IMR-90 (cell line): Measurements from ENCODE around the gene PPFIBP2. TPM values are rescaled to one million over a fixed set of nuclear protein-coding genes. Genes with fewer than 3 reads are reported as not detected.

ENCODE experiments used
- ATAC-seq: fragments of 200-7000 bp; cut with Tn5 transposase; 2 replicates; pipeline ENCODE4 v1.9.1; 2020; ENCODE audit warnings: low read depth, mild to moderate bottlenecking, moderate library complexity
- BruUV-seq: library from RNA; stranded (reverse); fragments of 400-500 nt; replicated peaks from 2 replicates; lab custom pipeline; 2021; lab: Mats Ljungman, UMichigan
- CTCF ChIA-PET: fragments of 300-600 bp; formaldehyde crosslinking; extraction: SDS; loops from one replicate; lab custom pipeline; 2021; ENCODE audit warnings: antibody characterized with exemption; lab: Yijun Ruan, JAX
- POLR2A ChIA-PET: fragments of 300-600 bp; sonication (Branson Sonifier 250); formaldehyde crosslinking; loops from one replicate; lab custom pipeline; 2022; ENCODE audit warnings: antibody characterized with exemption; ENCODE audit not compliant: unreplicated experiment; lab: Charles Lee
- DNase-seq: peaks from one replicate; pipeline ENCODE4 v3.0.0; 2013
- H2AFZ ChIP-seq: replicated peaks from 2 replicates; pipeline ENCODE3; 2013; ENCODE audit warnings: low read length, mild to moderate bottlenecking; ENCODE audit not compliant: poor library complexity
- H2AK5ac ChIP-seq: 2 replicates; pipeline ENCODE4 v1.6.1; 2013; ENCODE audit warnings: low read depth, low read length, inconsistent platforms
- H2AK9ac ChIP-seq: replicated peaks from 2 replicates; pipeline ENCODE3; 2013; ENCODE audit warnings: mild to moderate bottlenecking, low read depth, low read length, moderate library complexity; ENCODE audit not compliant: poor library complexity
- H2BK120ac ChIP-seq: 2 replicates; pipeline ENCODE4 v1.6.1; 2013; ENCODE audit warnings: low read depth, low read length, inconsistent platforms
- H2BK15ac ChIP-seq: 3 replicates; pipeline ENCODE4 v1.6.1; 2013; ENCODE audit warnings: low read depth, low read length, inconsistent platforms
- H2BK20ac ChIP-seq: 2 replicates; pipeline ENCODE4 v1.6.1; 2013; ENCODE audit warnings: low read depth, mild to moderate bottlenecking, inconsistent platforms, low read length, moderate library complexity
- H2BK5ac ChIP-seq: 2 replicates; pipeline ENCODE4 v1.6.1; 2013; ENCODE audit warnings: mild to moderate bottlenecking, low read depth, low read length, inconsistent platforms; ENCODE audit not compliant: poor library complexity, severe bottlenecking
- H3K14ac ChIP-seq: replicated peaks from 2 replicates; pipeline ENCODE4 v1.6.1; 2013; ENCODE audit warnings: low read depth, low read length, inconsistent platforms
- H3K18ac ChIP-seq: 2 replicates; pipeline ENCODE4 v1.6.1; 2013; ENCODE audit warnings: low read depth, low read length, control low read depth
- H3K23ac ChIP-seq: 2 replicates; pipeline ENCODE4 v1.6.1; 2013; ENCODE audit warnings: low read depth, low read length, inconsistent platforms
- H3K27ac ChIP-seq: 2 replicates; pipeline ENCODE4 v1.5.1; 2013; ENCODE audit warnings: mild to moderate bottlenecking, control low read depth, low read length; ENCODE audit not compliant: insufficient read depth
- H3K27me3 ChIP-seq: 2 replicates; pipeline ENCODE4 v1.6.1; 2013; ENCODE audit warnings: low read length; ENCODE audit not compliant: control insufficient read depth, insufficient read depth
- H3K36me3 ChIP-seq: 2 replicates; pipeline ENCODE4 v1.6.1; 2013; ENCODE audit warnings: low read length, mixed read lengths; ENCODE audit not compliant: control insufficient read depth, insufficient read depth
- H3K4ac ChIP-seq: 2 replicates; pipeline ENCODE4 v1.6.1; 2013; ENCODE audit warnings: low read depth, low read length, inconsistent platforms
- H3K4me1 ChIP-seq: 2 replicates; pipeline ENCODE4 v1.6.1; 2013; ENCODE audit warnings: low read length, mixed read lengths; ENCODE audit not compliant: control insufficient read depth, insufficient read depth
- H3K4me2 ChIP-seq: 2 replicates; pipeline ENCODE4 v1.6.1; 2013; ENCODE audit warnings: low read depth, mild to moderate bottlenecking, control low read depth, low read length, moderate library complexity
- H3K4me3 ChIP-seq: 2 replicates; pipeline ENCODE4 v1.5.1; 2013; ENCODE audit warnings: low read depth, mild to moderate bottlenecking, control low read depth, low read length, moderate library complexity; ENCODE audit not compliant: insufficient read depth
- H3K56ac ChIP-seq: 2 replicates; pipeline ENCODE4 v1.6.1; 2013; ENCODE audit warnings: low read length, inconsistent platforms; ENCODE audit not compliant: insufficient read depth; ENCODE audit errors: extremely low read depth
- H3K79me1 ChIP-seq, 2 experiments: 2 replicates each; pipeline ENCODE4 v1.6.1; 2013; ENCODE audit warnings: low read length in 2 of 2, inconsistent platforms in 1 of 2, low read depth in 1 of 2
- H3K9ac ChIP-seq: 2 replicates; pipeline ENCODE4 v1.6.1; 2013; ENCODE audit warnings: low read depth, low read length, control low read depth
- H3K9me1 ChIP-seq: 2 replicates; pipeline ENCODE4 v1.6.1; 2013; ENCODE audit warnings: low read length, inconsistent platforms; ENCODE audit not compliant: insufficient read depth
- H3K9me3 ChIP-seq: 2 replicates; pipeline ENCODE4 v1.6.1; 2013; ENCODE audit warnings: low read length; ENCODE audit not compliant: control insufficient read depth, insufficient read depth
- H4K20me1 ChIP-seq: 2 replicates; pipeline ENCODE4 v1.6.1; 2013; ENCODE audit warnings: low read length, inconsistent platforms; ENCODE audit not compliant: insufficient read depth
- H4K5ac ChIP-seq: 2 replicates; pipeline ENCODE4 v1.6.1; 2013; ENCODE audit warnings: mild to moderate bottlenecking, low read depth, low read length, control low read depth
- H4K8ac ChIP-seq, 2 experiments: 2 replicates each; pipeline ENCODE4 v1.6.1; 2013; ENCODE audit warnings: low read depth in 2 of 2, low read length in 2 of 2, control low read depth in 1 of 2, inconsistent platforms in 1 of 2
- H4K91ac ChIP-seq: 2 replicates; pipeline ENCODE4 v1.6.1; 2013; ENCODE audit warnings: low read depth, low read length, inconsistent platforms; ENCODE audit not compliant: insufficient read depth
- BHLHE40 ChIP-seq: fragments of 150-350 bp; IDR thresholded peaks from 2 replicates; pipeline ENCODE4 v1.6.1; 2016; ENCODE audit warnings: mild to moderate bottlenecking, low read depth, low read length
- CEBPB ChIP-seq: IDR thresholded peaks from 2 replicates; pipeline ENCODE4 v1.6.1; 2012; ENCODE audit warnings: low read depth, low read length, improper control_type of control experiment
- CHD1 ChIP-seq: IDR thresholded peaks from 2 replicates; pipeline ENCODE4 v1.6.1; 2012; ENCODE audit warnings: low read depth, low read length, improper control_type of control experiment
- CTCF ChIP-seq: conservative IDR thresholded peaks from 2 replicates; pipeline ENCODE4 v1.5.1; 2012; ENCODE audit warnings: mild to moderate bottlenecking, low read depth, low read length, improper control_type of control experiment
- ELK1 ChIP-seq: fragments of 150-350 bp; IDR thresholded peaks from 2 replicates; pipeline ENCODE4 v1.6.1; 2016; ENCODE audit warnings: low read depth, mild to moderate bottlenecking, low read length, moderate library complexity, borderline replicate concordance
- FOS ChIP-seq: fragments of 150-350 bp; IDR thresholded peaks from 2 replicates; pipeline ENCODE4 v1.6.1; 2016; ENCODE audit warnings: low read depth, low read length
- MAFK ChIP-seq: IDR thresholded peaks from 2 replicates; pipeline ENCODE4 v1.6.1; 2012; ENCODE audit warnings: low read depth, low read length, improper control_type of control experiment
- MAZ ChIP-seq: IDR thresholded peaks from 2 replicates; pipeline ENCODE4 v1.6.1; 2012; ENCODE audit warnings: low read depth, mild to moderate bottlenecking, low read length, improper control_type of control experiment, moderate library complexity, borderline replicate concordance
- MXI1 ChIP-seq: IDR thresholded peaks from 2 replicates; pipeline ENCODE4 v1.6.1; 2012; ENCODE audit warnings: low read depth, mild to moderate bottlenecking, low read length, moderate library complexity, borderline replicate concordance
- POLR2A ChIP-seq: IDR thresholded peaks from 2 replicates; pipeline ENCODE4 v1.6.1; 2012; ENCODE audit warnings: mild to moderate bottlenecking, low read depth, low read length
- RAD21 ChIP-seq: IDR thresholded peaks from 2 replicates; pipeline ENCODE4 v1.6.1; 2012; ENCODE audit warnings: low read length, improper control_type of control experiment
- RCOR1 ChIP-seq: IDR thresholded peaks from 2 replicates; pipeline ENCODE4 v1.6.1; 2012; ENCODE audit warnings: mild to moderate bottlenecking, low read length, improper control_type of control experiment; ENCODE audit not compliant: insufficient replicate concordance
- RFX5 ChIP-seq: IDR thresholded peaks from 2 replicates; pipeline ENCODE4 v1.8.0; 2012; ENCODE audit warnings: low read depth, mild to moderate bottlenecking, low read length, moderate library complexity
- SMC3 ChIP-seq: fragments of 150-350 bp; IDR thresholded peaks from 2 replicates; pipeline ENCODE4 v1.6.1; 2016; ENCODE audit warnings: low read depth, mild to moderate bottlenecking, antibody characterized with exemption, low read length, moderate library complexity
- USF2 ChIP-seq: fragments of 150-350 bp; IDR thresholded peaks from 2 replicates; pipeline ENCODE4 v1.6.1; 2017; ENCODE audit warnings: mild to moderate bottlenecking, antibody characterized with exemption, low read length, low read depth
- WGBS, 2 experiments: methylation state at CpG; one replicate each; pipeline versions ENCODE4 v1.1.5 to v1.1.7; 2013; ENCODE audit warnings: missing lambda C conversion rate in 2 of 2; ENCODE audit not compliant: insufficient read length in 1 of 2; ENCODE audit errors: extremely low coverage in 2 of 2; 5-methylcytosine and 5-hydroxymethylcytosine counted together
- dilution Hi-C: fragments of 300-500 bp; cut with HindIII; formaldehyde crosslinking; loops from one replicate; pipeline ENCODE4 v1.14.3; 2018; ENCODE audit warnings: low sequenced_read_pairs; ENCODE audit not compliant: unreplicated experiment
- in situ Hi-C: fragments of 300-500 bp; cut with MboI; formaldehyde crosslinking; loops from 3 replicates; pipeline ENCODE4 v1.14.3; 2019; ENCODE audit warnings: low sequenced_read_pairs, inconsistent platforms, mixed read lengths
- intact Hi-C: fragments of 100-400 bp; cut with micrococcal nuclease; formaldehyde crosslinking; loops from 2 replicates; pipeline ENCODE4 v1.10.0; 2022
- polyA plus RNA-seq, 3 experiments: library from polyadenylated mRNA; depleted of rRNA; stranded (reverse); fragments of >200 nt; gene quantifications; 2 replicates each; pipeline ENCODE4 v1.2.3, GENCODE V29; 2012; ENCODE audit warnings: low replicate concordance in 1 of 3
- total RNA-seq: library from RNA; depleted of rRNA; stranded (reverse); fragments of >200 nt; gene quantifications from 2 replicates; pipeline ENCODE4 v1.2.3, GENCODE V29; 2012

Gene PPFIBP2
- total and polyA plus RNA-seq, 2 of the 4 experiments (the other 2 are of a cell fraction) = 6.0 to 11.8 TPM

GRCh38 chr11:7683571-7683970, 169.8 kb downstream of the PPFIBP2 start:
- Histone ChIP-seq H3K4me3 (no peak overlapping the region), H3K4ac (no peak overlapping the region), H2BK15ac (no peak overlapping the region), H4K5ac (no peak overlapping the region), H4K8ac (no peak overlapping the region), H3K9me1 (no peaks in the 10 kb centered on the region), H2BK20ac (no peak overlapping the region), H3K79me1 (no peaks in the 10 kb centered on the region), H3K23ac (no peak overlapping the region), H3K27me3 (peaks cover 20% of the 10 kb centered on the region), H3K36me3 (no peaks in the 10 kb centered on the region), H2AFZ (no peak overlapping the region), H4K91ac (no peak overlapping the region), H3K9ac (no peak overlapping the region), H3K18ac (no peak overlapping the region), H3K4me1 (no peaks in the 10 kb centered on the region), H3K4me2 (no peak overlapping the region), H2BK120ac (no peak overlapping the region), H2BK5ac (no peak overlapping the region), H2AK9ac (no peak overlapping the region), H3K14ac (no peak overlapping the region), H2AK5ac (no peak overlapping the region), H4K20me1 (no peaks in the 10 kb centered on the region), H3K9me3 (no peaks in the 10 kb centered on the region), H3K56ac (no peak overlapping the region), H3K27ac (no peak overlapping the region)
- intact Hi-C loops (no loop called here), dilution Hi-C loops (no loop called here), in situ Hi-C loops (loop anchor here (10.0 to 25.0 kb wide), 3 partner anchors 109 to 571 kb away; partner anchors contain the start of gene TUB)
- no TSS peak for BruUV-seq
- WGBS, 2 experiments = 50% methylated on average over 1 of the region's 2 CpGs; no CpG with 5 or more reads in 1 of the 2 experiments
- DNase-seq (no peak), ATAC-seq (no peak)
- no peak for TF ChIP-seq BHLHE40
- no peak for TF ChIP-seq FOS
- TF ChIP-seq RCOR1 = no peak
- no peak for TF ChIP-seq ELK1
- no peak for TF ChIP-seq CTCF
- no peak for TF ChIP-seq MAFK
- no peak for TF ChIP-seq RFX5
- TF ChIP-seq RAD21 = no peak
- no peak for TF ChIP-seq SMC3
- TF ChIP-seq CHD1 = no peak
- TF ChIP-seq MAZ = no peak
- TF ChIP-seq CEBPB = no peak
- TF ChIP-seq POLR2A = no peak
- TF ChIP-seq USF2 = no peak
- TF ChIP-seq MXI1 = no peak
- ChIA-PET POLR2A (no interaction called here), CTCF (interaction anchor here (1.8 kb wide), 1 partner anchor 112 kb away, joined by 5 read pairs; no protein-coding TSS in a partner anchor)
